NCI-H1417 (cell line): ENCODE results near the gene ITPR1.

Experiments
- DNase-seq, 3 experiments: peaks; one replicate each; lab custom pipeline; 2025; lab: John Stamatoyannopoulos, UW

ITPR1 gene

GRCh38 chr3:4509983-4510755, 17.0 kb downstream of the ITPR1 start:
- no peak for DNase-seq

- DNase-seq, result no peak
Measured at GRCh38 chr3:4511491-4512262, 18.5 kb downstream of the ITPR1 start.

DNA sequence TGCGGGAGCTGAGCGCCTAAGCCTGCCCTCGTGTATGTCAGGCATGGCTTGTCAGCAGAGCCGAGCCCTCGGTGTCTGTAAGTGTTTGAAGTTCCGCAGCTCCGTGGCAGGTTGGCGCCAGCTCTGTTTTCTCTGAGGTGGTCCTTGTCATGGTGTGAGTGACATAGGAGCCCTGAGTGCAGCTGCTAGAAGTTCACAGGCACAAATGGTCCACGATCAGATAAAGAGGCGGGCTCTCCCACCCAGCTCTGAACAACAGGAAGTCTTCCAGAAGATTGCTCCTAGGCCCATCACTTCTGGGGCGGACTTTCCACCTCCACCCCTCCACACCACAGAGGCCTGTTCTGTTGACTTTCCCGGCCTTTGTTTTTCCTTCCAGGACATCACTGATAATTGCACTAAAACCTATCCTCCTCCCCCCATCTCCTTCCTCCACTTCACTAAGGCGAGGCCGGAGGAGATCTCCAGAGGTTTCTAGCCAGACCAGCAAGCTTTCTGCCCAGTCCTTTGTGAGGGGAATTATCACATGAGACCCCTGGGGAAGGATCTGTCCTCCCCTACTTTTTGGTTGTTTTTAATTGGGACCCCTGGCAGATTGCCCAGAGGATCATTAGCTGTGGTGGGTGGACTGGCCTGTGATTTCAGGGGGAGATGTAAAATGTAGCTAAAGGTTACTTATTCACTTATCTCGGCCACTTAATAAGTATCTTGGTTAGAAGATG, 19.9 kb downstream of the ITPR1 start:
- DNase-seq, result peak in 1 of 3 experiments; percentile 1

GRCh38 chr3:4514321-4514720, 21.2 kb downstream of the ITPR1 start:
- no peak for DNase-seq

DNA sequence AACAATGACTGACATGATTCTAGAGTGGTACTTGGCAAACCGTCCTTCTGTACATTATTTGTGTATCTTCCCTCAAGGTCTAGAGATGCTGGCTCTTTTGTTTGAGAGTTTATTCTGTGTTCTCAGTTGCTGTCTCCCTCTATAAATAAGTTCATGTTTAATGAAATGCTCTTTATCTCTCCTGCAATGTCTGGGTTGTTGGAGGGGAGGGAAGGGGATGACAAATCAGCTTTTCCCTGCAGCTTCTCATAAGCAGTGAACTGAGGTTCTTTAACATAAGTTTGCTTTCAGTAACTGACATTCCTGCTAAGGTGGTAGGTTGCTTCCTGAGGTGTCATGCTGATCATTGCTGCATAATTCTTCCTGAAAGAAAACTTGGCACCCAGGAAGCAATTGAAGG, 21.8 kb downstream of the ITPR1 start:
- DNase-seq, result no peak

DNA sequence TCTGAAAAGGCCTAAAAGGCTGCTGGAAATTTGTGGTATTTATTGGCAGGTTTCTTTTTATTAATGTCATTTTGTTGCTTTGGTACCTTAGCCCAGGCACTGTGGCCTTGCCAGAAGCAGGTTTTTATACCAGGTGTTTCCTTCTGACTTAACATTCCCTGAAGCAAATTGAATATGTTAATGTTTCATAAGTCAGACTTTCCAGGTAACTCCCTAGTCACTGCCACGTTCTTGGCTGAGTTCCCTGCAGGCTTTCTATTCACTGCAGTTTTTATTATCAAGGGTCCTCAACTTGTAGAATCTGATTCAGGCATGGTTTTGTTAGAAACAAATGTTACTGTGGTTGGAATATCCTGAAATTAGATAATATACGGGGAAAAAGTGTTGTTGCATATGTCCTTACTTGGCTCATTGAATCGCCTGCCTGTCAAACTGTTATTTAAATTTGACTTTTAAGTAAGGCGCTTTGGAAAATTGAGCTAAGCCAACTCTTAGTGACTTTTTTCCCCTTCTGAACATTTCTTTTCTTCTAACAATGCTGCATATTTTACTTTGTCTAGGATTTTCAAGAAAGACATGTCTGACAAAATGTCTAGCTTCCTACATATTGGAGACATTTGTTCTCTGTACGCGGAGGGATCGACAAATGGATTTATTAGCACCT, 22.9 kb downstream of the ITPR1 start:
- DNase-seq, result no peak

GRCh38 chr3:4517093-4517492, 23.9 kb downstream of the ITPR1 start:
- DNase-seq, result no peak

DNA sequence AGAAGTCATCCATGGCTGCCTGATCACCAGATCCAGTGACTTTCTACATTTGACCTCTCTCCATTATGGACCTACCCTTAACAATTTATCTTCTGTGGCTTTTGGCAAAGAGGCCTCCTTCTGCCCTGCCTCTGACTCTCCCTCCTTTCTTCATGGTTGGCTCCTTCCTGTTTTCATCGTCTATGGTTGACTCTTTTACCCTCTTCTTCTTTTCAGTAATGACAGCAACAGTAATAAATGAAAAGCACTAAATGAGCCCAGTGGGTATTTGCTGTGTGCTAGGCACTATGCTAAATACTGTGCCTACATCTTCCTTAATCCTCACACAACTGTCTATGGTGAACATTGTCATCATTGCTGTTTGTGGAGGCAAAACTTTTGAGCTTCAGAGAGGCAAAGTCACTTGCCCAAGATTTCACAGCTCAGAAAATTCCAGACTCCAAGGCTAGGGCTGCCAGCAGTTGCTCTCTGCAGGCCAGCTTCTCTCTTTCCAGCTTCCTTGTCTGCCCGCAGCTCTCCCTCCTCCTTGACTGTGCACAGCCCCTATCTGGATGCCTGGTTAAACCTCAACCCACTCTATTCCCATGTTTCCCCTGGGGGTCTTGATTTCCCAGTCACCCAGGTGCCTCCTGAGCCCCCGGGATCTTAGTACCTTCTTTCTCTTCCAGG, 24.6 kb downstream of the ITPR1 start:
- DNase-seq, result no peak

DNA sequence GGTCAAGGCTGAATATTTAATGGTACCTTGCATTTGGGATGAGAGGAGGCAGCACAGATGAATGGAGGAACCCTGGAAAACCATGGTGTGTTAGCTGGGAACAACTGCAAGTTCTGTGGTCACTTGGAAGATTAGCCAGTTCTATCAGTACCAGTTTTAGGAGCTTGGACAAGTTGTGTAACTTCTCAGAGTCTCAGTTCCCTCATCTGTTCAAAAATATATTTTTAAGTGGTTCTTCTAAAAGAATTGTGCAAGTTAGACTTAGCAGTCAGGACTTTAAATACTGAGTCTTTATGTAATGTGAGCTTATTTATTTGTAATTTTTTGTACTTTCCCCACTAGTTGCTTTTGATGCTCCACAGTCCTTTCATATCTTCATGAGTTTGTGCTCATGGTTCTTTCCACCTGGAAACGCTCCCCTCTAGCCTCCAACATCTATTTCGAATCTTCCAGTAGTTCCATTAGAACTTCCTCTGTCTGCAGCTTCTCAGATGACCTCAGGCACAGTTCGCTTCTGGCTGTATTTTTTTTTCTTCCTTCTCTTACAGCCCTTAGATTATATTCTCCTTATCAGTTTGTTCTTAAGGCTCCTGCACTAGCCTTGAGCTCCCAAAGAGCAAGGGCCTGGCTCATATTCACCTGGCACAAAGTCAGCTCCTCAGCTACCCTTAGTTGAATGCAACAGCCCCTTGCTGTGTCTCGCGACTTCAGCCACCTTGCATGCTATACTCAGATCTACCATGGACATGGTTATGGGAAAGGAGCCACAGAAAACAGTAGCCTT, 27.1 kb downstream of the ITPR1 start:
- no peak for DNase-seq

DNA sequence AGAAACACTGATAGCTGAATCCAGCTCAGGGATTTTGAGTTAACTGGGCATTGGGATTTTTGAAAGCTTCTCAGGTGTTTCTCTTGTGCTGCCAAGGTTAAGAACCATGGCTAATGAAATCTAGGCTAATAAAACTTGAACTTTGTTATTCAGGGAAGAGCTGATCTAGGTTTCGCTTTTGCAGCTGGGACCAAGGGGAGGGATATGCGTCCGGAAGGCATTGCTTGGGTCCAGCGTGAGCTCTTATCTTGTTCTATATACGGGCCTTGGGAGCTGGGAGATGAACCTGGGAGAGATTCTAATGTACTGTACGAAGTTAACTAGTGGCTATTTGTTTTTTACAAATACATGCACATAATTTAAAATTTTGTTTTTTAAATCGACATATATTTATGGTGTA, 29.8 kb downstream of the ITPR1 start:
- DNase-seq, result no peak

DNA sequence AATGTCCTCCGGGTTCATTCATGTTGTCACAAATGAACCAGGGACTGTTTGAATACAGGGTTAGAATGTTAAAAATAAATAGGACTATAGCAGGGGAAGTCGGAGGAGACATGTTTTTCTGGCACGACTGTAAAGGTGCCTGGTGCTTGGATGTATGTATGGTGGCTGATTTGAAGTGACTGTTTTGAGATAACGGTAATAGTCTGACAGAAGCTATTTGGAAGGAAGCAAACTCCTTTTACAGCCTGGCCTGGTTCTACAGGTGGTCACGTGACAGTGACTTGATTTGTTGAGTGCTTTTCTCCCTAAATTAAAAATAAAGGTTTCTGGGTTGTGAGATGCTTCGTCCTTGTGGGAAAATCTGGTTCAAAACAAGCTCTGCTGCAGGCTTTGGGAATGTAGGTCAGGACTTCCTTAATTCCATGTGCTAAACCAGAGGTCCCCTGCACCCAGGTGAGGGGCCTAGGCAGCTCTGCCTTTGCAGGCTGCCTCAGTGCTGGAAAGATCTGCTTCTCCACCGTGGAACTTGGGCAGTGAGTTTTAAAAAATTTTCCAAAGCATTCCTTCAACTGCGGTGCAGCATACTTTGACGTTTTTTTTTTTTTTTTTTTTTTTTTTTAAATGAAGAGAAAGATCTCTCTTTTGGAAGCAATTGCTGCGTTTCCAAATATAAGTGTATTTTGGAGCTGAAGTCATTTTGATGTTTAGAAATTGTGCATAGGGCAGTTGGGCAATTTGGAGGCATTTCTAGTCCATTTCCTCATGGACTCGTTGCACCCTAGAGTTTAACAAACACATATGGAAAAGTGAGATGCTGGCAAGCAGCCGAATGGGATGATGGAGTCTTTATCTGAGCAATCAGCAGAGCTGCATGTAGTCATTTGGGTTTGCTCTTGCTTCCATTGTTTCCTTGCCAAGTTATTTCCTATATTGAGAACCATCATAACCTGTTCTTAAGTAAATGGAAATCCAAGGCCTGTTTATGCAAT, 30.9 kb downstream of the ITPR1 start:
- DNase-seq, result no peak

- no peak for DNase-seq
Measured at GRCh38 chr3:4525560-4526223, 32.5 kb downstream of the ITPR1 start.

DNA sequence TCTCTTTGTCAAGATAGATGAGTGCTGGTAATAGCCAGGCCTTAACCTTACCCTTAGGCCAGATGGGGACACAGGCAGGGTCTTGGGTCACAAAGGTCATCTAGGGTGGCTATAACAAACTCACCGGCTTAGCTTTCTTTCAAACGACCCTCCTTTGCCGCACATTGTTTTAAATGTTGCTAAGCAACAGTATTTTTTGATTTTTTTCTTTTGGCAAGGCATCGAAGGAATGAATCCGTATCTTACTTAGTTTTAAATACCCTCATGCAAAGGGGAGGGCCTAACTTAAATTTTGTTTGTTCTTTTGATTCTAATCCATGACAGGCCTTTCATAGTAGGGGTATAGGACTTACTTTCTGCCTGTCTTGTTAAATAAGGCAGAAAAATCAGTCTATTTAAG, 35.2 kb downstream of the ITPR1 start:
- DNase-seq, result no peak

DNA sequence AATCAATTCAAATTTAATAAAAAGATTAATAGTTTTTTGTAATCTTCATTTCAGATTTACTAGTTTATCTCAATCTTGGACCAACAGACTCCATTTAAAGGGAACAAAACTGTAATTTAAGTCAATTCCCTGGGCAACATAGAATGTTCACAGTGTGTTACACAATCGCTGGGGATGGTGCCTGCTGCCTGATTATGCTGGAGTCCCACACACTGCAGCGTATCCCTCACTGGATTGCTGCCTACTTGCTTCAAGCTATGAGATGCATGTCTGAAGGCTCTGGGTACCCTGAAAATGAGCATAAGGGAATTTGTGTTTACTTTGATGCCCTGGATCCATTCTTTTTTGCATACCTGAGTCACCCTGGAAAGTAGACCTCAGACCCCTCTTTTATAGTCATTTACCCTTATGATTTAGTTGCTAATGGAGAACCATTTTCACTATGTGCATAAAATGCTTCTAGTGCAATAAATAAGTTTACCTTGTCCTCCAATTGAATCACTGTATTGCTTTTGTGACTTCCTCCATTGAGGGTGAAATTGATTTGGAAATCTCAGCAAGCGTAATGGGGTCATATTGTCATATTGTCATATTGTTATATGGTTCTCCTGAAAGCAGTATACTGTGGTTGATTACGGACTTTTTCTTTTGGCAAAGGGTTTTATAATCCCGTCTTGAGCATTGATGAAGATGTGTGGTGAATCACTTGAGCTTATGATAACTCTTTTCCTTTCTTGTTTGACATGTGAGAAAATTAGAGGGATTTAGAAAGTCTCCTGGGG, 35.9 kb downstream of the ITPR1 start:
- no peak for DNase-seq

- no peak for DNase-seq
Measured at GRCh38 chr3:4529876-4530588, 36.9 kb downstream of the ITPR1 start.

DNA sequence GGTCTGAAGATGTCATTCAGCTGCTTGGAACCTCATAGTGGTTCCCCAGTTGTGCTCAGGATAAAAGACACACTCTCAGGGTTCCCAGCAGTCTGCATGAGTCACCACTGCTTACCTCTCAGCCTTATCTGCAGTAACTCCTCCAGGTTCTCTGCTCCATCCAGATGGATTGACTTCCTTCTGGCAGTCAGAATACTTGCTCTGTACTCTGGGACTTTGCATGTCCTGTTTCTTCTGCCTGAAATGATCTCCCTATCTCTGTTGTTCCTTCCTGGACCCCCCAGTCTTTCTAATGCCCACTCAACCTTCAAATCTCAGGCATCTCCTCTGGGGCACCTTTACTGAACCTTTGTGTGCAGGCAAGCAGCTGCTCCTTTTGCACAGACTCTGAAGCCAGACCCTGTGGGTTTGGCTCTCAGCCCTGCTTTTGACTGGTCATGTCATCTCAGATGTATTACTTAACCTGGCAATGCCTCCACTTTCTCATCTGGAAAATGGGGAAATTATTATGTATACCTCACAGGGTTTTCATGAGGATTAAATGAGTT, 38.4 kb downstream of the ITPR1 start:
- DNase-seq, result no peak

- no peak for DNase-seq
Measured at GRCh38 chr3:4532535-4533112, 39.5 kb downstream of the ITPR1 start.
